Measurements from ENCODE around the gene TTI1.

- TF ChIP-seq, protein P1, sequence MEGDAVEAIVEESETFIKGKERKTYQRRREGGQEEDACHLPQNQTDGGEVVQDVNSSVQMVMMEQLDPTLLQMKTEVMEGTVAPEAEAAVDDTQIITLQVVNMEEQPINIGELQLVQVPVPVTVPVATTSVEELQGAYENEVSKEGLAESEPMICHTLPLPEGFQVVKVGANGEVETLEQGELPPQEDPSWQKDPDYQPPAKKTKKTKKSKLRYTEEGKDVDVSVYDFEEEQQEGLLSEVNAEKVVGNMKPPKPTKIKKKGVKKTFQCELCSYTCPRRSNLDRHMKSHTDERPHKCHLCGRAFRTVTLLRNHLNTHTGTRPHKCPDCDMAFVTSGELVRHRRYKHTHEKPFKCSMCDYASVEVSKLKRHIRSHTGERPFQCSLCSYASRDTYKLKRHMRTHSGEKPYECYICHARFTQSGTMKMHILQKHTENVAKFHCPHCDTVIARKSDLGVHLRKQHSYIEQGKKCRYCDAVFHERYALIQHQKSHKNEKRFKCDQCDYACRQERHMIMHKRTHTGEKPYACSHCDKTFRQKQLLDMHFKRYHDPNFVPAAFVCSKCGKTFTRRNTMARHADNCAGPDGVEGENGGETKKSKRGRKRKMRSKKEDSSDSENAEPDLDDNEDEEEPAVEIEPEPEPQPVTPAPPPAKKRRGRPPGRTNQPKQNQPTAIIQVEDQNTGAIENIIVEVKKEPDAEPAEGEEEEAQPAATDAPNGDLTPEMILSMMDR (IDR thresholded peaks at IDR 0.05; ENCODE audit: low read depth, low read length) = no peak
- TF ChIP-seq POLR2A (IDR thresholded peaks at IDR 0.05; ENCODE audit: extremely low read depth, insufficient read length) (no peak), MYC (IDR thresholded peaks at IDR 0.05; ENCODE audit: low read depth, low read length) (no peak)
These were observed 89.5 kb downstream of the TTI1 start for GRCh38 chr20:37943501-37944455.
